Kidney tubule cell (primary cell): ENCODE data around the gene FAM47E.
"Not testable (repeated sequence)": the region's sequence is repeated elsewhere in the genome, so short reads cannot be mapped to it uniquely, and the experiment has no call there.

Experiments
- DNase-seq: peaks from one replicate; pipeline ENCODE4 v3.0.0-alpha.2; 2018; ENCODE audit warnings: low spot score

Gene FAM47E

DNA sequence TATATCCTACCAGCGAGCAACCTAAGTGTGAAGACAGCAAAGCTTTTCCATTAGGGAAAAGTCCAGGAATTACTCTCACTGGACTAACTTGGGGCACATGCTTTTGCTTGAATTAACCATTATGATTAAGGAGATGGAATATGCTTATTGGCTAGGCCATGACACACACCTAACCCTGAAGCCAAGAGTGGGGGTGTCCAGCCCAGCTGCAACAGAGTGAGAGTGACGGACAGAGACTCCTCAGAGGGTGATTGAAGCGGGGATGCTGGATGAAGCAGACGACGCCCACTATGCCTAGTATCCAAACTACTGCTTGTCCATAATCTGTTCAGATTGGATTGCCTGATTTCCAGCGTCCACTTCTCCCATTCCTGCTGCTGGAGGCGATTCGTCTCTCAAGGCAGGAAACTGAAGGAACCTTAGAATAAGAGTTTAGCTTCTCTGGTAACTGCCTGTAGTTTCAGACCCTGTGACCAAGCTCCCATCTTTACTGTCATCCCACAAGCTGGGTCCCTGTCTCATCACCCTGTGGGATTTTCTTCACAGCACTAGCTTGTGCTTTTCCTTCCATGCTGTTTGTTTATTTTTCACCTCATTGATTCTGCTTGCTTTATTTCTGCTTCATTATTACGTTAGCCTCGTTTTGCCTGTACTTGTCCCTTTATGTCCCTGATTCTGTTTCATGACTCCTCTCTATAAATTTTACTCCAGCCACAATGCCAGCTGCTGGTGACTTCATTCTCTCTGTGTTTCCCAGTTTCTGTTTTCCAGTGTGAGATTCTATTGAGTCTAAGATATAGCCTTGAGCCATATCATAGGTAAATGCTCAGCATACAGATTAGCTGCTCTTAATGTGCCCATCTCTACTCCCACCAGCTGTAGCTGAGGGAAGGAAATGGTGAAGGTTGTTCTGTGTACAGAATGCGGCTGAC, 19.0 kb downstream of the FAM47E start:
- no peak for DNase-seq

- no peak for DNase-seq
Observed at GRCh38 chr4:76271248-76271647, 19.7 kb downstream of the FAM47E start.

DNA sequence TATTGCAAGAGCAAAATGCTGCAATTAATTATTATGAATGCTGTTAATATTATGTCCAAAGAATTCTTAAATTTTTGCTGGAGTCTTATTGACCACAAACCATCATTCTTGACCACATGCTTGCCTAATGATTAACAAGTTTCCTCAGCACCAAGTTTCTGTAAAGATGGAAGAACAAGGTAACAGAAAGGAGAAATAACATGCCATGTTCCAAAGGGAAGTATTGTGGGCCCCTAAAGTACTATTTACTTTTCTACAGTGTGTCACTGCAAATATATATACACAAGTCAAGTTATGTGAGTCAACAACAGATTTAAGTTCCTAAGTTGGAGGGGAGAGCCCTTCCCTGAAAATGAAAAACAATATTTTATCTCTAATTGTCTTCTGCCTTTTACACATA, 20.6 kb downstream of the FAM47E start:
- peak; percentile 33 for DNase-seq

GRCh38 chr4:76272582-76272981, 21.1 kb downstream of the FAM47E start:
- no peak for DNase-seq

- DNase-seq = no peak
Observed at GRCh38 chr4:76272999-76273398, 21.5 kb downstream of the FAM47E start.

- no peak for DNase-seq
Observed at GRCh38 chr4:76275486-76276124, 24.1 kb downstream of the FAM47E start.

DNA sequence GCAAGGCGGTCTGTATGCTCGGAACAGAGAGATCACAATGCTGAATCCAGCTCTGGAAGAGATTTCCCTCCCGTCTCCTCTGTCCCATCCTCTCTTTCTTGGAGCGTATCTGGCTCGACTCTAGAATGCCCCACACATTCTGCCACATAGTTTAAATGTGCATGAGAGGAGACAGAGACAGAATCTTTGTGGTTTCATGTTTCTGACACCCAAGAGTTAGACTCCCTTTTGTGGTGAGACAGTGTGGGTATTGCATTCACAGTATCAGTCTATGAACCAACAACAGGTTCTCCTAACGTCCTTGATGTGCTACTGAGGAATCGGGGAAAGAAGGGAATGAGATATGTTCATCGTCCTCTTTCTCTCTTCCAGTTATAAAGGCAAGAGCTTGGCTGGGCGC, 25.3 kb downstream of the FAM47E start:
- no peak for DNase-seq

GRCh38 chr4:76277667-76278066, 26.1 kb downstream of the FAM47E start:
- no peak for DNase-seq

GRCh38 chr4:76278583-76278982, 27.1 kb downstream of the FAM47E start:
- DNase-seq = no peak

- no peak for DNase-seq
Observed at GRCh38 chr4:76279462-76279861, 27.9 kb downstream of the FAM47E start.

DNA sequence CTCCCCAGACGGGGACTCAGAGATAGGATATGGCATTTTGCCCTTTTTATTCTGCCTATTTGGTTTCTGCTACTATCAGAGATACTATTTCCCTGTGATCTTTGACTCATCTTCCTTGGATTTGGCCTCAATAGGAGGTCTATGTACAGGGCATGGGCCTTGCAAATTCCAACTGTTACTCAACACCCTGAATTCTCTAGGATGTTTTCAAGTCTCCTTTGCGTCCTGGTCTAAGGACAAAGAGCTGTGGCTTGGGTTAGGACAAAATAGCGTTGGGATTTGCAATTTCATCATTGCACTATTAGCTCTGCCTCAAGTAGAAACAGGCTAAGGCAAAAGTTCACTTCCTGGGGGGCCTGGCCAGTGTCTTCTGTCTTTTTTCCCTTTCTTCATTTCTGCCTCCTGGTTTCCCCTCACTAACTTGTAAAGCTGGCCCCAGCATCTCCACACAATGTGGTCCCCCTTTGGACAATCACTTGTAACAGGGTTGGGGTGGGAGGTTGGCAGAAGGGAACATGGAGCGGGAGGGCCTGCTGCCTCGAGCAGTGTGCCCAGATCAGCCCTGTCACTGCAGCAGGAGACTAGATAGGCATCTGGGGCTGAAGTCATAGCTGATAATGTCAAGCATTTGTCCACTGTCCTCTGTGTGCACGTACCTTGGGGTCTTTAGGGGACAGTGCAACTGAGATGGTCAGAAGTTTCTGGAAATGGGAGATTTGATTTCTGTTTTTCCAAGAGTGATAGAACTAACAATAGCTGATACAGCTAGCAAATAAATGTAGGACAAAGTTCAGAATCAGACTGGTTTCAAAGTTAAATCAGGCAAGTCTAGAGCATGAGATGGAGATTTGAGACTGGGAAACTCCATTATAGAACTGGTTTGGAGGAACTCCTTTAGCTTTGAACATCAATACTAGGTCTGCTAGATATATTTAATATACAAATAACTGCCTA, 29.2 kb downstream of the FAM47E start:
- DNase-seq = no peak

- not testable (repeated sequence) for DNase-seq
Observed at GRCh38 chr4:76281594-76281993, 30.1 kb downstream of the FAM47E start.

GRCh38 chr4:76282941-76283689, 31.6 kb downstream of the FAM47E start:
- no peak for DNase-seq

- DNase-seq = no peak
Observed at GRCh38 chr4:76283900-76284299, 32.4 kb downstream of the FAM47E start.

DNA sequence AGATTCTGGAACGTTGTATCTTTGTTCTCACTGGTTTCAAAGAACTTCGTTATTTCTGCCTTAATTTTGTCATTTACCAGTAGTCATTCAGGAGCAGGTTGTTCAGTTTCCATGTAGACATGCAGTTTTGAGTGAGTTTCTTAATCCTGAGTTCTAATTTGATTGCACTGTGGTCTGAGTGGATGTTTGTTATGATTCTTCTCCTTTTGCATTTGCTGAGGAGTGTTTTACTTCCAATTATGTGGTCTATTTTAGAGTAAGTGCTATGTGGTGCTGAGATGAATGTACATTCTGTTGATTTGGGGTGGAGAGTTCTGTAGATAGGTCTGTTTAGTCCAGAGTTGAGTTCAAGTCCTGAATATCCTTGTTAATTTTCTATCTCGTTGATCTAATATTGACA, 36.3 kb downstream of the FAM47E start:
- not testable (repeated sequence) for DNase-seq

- no peak for DNase-seq
Observed at GRCh38 chr4:76292730-76293129, 41.2 kb downstream of the FAM47E start.

GRCh38 chr4:76293772-76294171, 42.3 kb downstream of the FAM47E start:
- DNase-seq = no peak

DNA sequence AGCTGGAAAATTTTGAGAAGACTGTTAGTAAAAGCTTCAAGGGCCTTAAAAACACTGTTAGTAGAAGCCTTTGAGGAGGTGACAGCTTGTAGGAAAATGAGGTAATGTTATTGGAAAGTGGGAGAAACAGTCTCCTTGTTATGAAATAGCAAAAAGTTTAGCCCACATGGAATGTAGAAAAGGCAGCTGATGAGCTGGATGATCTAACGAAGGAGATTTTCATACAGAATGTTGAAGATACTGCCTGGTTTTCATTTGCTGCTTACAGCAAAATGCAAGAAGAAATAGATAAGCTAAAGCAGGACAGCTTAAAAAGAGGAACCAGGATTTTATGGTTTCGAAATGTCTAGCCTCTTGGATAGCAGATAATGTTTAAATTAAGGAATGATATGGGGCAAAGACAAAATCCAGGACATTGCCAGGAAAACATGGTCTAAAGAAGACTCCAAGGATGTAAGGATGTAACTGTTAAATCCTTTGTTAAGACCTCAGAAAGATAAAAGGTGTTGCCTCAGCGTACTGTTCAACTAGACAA, 44.8 kb downstream of the FAM47E start:
- no peak for DNase-seq

DNA sequence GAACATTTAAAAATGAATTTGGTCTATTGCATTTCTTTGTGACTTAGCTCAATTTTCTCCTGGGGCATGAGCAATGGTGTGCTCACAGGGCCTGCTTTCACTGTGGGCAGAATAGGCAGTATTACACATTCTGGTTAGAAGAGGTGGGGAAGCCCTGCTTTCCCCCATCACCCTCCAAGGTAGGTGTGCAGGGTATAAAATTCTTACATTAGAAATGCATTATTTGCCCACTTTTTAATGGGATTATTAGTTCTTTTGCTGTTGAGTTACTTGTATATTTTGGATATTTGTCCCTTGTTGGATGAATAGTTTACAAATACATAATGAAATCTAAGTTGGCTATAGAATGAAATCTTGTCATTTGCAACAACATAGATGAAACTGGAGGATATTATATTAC, 46.7 kb downstream of the FAM47E start:
- DNase-seq = no peak

DNA sequence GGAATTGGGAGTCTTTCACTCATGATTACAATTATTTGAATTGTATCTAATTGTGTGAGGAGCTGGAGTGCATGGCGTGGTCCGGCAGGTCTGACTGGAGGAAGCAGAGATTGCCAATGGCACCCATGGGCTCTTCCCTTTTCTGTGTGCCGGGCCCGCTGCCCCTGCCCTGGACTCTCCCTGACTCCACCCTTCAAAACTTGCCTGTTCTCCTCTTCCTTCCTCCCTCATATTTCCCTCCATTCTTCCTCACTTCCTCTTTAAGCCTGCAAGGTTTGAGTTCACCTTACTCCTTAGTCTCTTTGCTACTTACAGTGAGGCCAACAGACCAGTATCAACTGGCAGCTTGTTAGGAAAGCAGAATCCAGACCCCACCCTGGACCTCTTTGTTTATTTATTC, 48.5 kb downstream of the FAM47E start:
- DNase-seq = no peak

GRCh38 chr4:76301068-76301774, 49.7 kb downstream of the FAM47E start:
- DNase-seq = peak; percentile 93
